ENCODE measurements around the gene PDZRN4.
"Not testable (repeated sequence)": the region's sequence is repeated elsewhere in the genome, so short reads cannot be mapped to it uniquely, and the experiment has no call there.

The PDZRN4 gene

GRCh38 chr12:41515953-41516352 is 327.8 kb downstream of the PDZRN4 start:
- no peak for DNase-seq

- DNase-seq = no peak
These were observed 332.7 kb downstream of the PDZRN4 start for GRCh38 chr12:41520869-41521268.

- no peak for DNase-seq
These were observed 333.8 kb downstream of the PDZRN4 start for GRCh38 chr12:41521872-41522379.

GRCh38 chr12:41527062-41527461 is 338.9 kb downstream of the PDZRN4 start:
- DNase-seq = no peak

GRCh38 chr12:41527534-41528116 is 339.5 kb downstream of the PDZRN4 start:
- DNase-seq = no peak

GRCh38 chr12:41528874-41529273 is 340.8 kb downstream of the PDZRN4 start:
- no peak for DNase-seq

GRCh38 chr12:41530441-41530840 is 342.3 kb downstream of the PDZRN4 start:
- DNase-seq = no peak

GRCh38 chr12:41531147-41531829 is 343.2 kb downstream of the PDZRN4 start:
- DNase-seq = no peak

- DNase-seq = no peak
These were observed 344.0 kb downstream of the PDZRN4 start for GRCh38 chr12:41532072-41532471.

GRCh38 chr12:41536813-41537490 is 348.8 kb downstream of the PDZRN4 start:
- DNase-seq = no peak

- DNase-seq = no peak
These were observed 349.4 kb downstream of the PDZRN4 start for GRCh38 chr12:41537522-41537921.

- DNase-seq = no peak
These were observed 357.6 kb downstream of the PDZRN4 start for GRCh38 chr12:41545761-41546160.

GRCh38 chr12:41547071-41547470 is 359.0 kb downstream of the PDZRN4 start:
- DNase-seq = not testable (repeated sequence)

- no peak for DNase-seq
These were observed 360.8 kb downstream of the PDZRN4 start for GRCh38 chr12:41548926-41549325.

GRCh38 chr12:41552588-41552987 is 364.5 kb downstream of the PDZRN4 start:
- no peak for DNase-seq

GRCh38 chr12:41556176-41556575 is 368.1 kb downstream of the PDZRN4 start:
- no peak for DNase-seq

- no peak for DNase-seq
These were observed 369.2 kb downstream of the PDZRN4 start for GRCh38 chr12:41557344-41557743.

- DNase-seq = no peak
These were observed 370.6 kb downstream of the PDZRN4 start for GRCh38 chr12:41558671-41559070.

- DNase-seq = no peak
These were observed 374.9 kb downstream of the PDZRN4 start for GRCh38 chr12:41563051-41563450.

GRCh38 chr12:41564816-41565215 is 376.7 kb downstream of the PDZRN4 start:
- DNase-seq = no peak

GRCh38 chr12:41566703-41567102 is 378.6 kb downstream of the PDZRN4 start:
- no peak for DNase-seq

- no peak for DNase-seq
These were observed 385.3 kb downstream of the PDZRN4 start for GRCh38 chr12:41573445-41573844.

GRCh38 chr12:41576925-41577324 is 388.8 kb downstream of the PDZRN4 start:
- no peak for DNase-seq

GRCh38 chr12:41577995-41578394 is 389.9 kb downstream of the PDZRN4 start:
- no peak for DNase-seq
